Stimulated activated effector memory CD8-positive, alpha-beta T cell treated with anti-CD3 and anti-CD28 coated beads, Interleukin-12 subunit alpha, Interleukin-12 subunit beta, amount 100 ng/mL, for 72 hours (primary cell): Measurements from ENCODE around the gene DNAJA4.

ENCODE experiments used
- ATAC-seq: fragments of 150-1000 bp; cut with Tn5 transposase; 2 replicates; pipeline ENCODE4 v1.10.0; 2021
- DNase-seq, 2 donors: peaks; one replicate each; pipeline ENCODE4 v3.0.0; 2021 to 2022; ENCODE audit warnings: low spot score in 2 of 2
- H3K27ac Mint-ChIP-seq: one replicate; pipeline ENCODE4 v1.8.0; 2022; ENCODE audit warnings: mild to moderate bottlenecking, mixed read lengths
- H3K36me3 Mint-ChIP-seq: one replicate; pipeline ENCODE4 v1.8.0; 2022; ENCODE audit warnings: mild to moderate bottlenecking, mixed read lengths
- H3K4me1 Mint-ChIP-seq: one replicate; pipeline ENCODE4 v1.8.0; 2022; ENCODE audit warnings: mixed read lengths
- H3K4me3 Mint-ChIP-seq: one replicate; pipeline ENCODE4 v1.8.0; 2022; ENCODE audit warnings: mild to moderate bottlenecking, mixed read lengths
- H3K9me3 Mint-ChIP-seq: one replicate; pipeline ENCODE4 v1.8.0; 2022; ENCODE audit warnings: mixed read lengths

DNAJA4 gene

DNA sequence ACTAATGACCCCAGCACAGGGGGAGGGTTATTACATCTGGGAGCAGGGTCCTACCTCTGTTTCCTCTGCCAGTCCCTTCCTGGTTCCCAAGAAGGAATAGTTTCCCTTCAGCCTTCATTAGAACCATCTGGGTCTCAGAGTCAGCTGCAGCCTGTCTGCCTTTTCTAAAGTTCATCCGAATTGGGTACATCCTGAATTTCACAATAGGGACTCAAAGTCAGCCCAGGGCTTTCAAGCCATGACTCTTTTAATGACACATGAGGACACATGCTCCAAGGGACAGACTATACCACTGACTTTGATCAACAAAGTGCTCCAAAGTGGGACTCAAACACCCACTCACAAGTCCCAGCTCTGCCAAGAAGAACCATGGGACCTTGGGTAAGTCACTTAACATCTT, 63.1 kb downstream of the DNAJA4 start:
- H3K4me3 Mint-ChIP-seq = no peak overlapping the region
- no peak overlapping the region for H3K27ac Mint-ChIP-seq
- DNase-seq (no peak), ATAC-seq (no peak)
- no peaks in the 10 kb centered on the region for H3K36me3 Mint-ChIP-seq
- no peaks in the 10 kb centered on the region for H3K9me3 Mint-ChIP-seq
- H3K4me1 Mint-ChIP-seq = peaks cover 6% of the 10 kb centered on the region

DNA sequence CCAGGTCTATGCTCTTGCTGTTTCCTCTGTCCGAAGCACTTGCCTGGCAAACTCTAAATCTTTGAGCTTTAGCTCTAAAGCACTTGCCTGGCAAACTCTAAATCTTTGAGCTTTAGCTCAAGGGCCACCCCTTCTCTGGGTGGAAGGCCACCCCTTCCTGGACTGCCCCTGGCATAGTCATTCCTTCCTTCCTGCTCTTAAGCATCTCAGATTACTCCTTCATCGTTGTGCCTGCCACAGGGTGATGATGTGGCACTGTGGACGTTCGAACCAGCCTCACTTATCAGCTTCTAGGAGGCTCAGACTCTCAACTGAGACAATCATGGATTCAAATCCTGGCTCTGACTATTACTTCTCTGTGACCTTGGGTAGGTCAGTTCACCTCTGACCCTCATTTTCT, 65.3 kb downstream of the DNAJA4 start:
- Mint-ChIP-seq H3K4me1 (peaks cover 6% of the 10 kb centered on the region), H3K27ac (peak overlapping the region; percentile 4), H3K36me3 (no peaks in the 10 kb centered on the region), H3K9me3 (no peaks in the 10 kb centered on the region), H3K4me3 (no peak overlapping the region)
- ATAC-seq (peak; percentile 69), DNase-seq (no peak)
